GM21526 (cell line): ENCODE results near the gene STK4.

Experiments
- ATAC-seq: cut with Tn5 transposase; IDR thresholded peaks from one replicate; pipeline ENCODE4 v1.9.1; 2021; ENCODE audit warnings: moderate library complexity; ENCODE audit not compliant: unreplicated experiment, low FRiP score

Gene STK4

DNA sequence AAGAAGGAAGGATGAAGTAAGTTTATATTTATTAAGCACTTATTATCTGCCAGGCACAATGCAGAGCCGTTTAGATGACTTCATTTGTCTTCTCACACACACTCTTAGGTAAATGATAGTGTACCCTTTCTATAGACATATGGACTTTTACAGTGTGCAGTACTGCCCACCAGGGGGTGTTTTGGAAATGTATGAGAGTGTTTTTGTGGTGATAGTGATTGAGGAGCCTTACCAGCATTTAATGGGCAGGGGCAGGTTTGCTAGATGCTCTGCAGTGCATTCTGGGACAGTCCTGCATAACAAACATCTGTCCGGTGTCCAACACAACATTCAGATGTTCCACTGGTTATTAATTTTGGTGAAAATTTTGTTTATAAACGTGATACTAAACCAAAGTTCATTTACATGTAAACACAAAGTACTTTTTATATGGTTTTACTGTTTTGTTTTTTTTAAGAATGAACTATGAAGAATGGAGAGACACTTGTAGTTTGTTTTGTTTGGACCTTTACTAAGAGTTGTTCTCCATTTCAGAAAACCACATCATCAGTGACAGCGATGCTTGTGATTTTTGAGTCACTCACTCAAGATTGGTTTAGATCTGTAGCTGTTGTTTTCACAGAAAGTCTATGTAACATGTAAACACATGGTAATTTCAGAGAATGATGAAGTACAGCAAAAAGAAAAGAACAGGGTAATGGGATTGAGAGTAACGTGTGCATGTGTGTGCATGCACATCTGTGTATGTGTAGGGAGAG lies 114.7 kb downstream of the STK4 start:
- no peak for ATAC-seq

DNA sequence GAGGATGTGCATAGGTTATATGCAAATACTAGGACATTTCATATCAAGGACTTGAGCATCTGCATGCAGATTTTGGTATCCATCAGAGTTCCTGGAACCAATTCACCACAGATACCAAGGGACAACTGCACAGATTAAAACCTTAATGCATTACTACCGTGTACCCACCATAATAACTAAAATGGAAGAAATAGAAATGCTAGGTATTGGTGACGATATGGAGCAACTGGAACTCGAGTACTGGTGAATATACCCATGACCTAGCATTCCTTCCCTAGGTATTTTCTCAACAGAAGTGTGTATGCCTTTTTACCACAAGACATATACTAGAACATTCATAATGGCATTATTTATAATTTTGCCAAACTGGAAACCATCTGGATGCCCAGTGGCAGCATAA lies 116.2 kb downstream of the STK4 start:
- no peak for ATAC-seq

DNA sequence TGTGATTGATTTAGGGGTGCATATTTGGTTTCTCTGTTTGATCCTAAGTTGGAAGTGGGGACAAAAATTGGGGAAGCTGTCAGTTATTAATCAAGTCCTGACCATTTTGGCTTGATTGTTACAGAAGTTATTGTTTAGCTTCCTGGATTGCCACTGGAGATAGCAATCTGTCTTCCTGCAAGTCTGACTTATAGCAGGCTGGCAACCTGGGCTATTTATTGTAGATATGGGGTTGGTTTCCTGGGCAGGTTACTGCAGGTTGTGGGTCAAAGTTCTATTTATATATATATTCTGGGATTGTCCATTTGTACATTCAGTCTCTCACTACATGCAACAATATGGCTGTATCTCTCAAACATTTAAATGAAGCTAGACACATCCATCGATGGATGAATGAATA lies 116.8 kb downstream of the STK4 start:
- ATAC-seq, result no peak

DNA sequence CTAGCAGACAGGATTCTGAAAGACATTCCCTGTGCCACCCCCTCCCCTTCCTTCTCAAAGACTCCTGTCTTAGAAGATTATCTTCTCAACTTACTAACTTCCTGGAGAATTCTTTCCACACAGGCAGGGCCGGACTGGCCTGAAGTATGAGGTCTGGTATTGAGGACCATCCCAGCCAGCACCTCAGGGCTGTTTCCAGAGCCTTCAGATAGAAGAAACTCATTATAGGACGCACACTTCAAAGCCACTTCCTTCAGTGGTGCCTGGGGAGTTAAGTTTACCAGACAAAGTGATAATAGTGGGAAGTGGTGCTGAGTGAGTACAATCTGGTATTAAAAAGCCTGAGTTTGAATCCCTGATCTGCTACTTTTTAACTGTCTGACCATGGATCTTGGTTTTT lies 119.0 kb downstream of the STK4 start:
- ATAC-seq, result no peak

DNA sequence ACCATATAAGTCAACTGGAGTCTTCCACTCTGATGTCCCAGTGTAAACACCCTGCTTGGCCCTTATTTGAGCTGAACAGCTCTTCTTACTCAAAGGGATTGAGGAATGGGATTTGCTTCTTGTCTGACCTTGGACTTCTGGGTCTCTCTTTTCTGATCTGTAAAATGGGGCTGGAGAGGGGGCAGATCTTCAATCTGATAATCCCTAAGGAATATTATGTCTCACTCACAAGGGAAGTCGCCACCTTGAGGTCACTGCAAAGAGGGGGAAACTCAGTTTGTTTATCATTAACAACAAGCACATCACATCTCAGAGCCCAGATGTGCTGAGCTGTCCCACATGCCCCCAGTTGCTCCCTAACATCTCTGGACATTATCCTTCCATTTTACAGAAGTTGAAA lies 119.6 kb downstream of the STK4 start:
- no peak for ATAC-seq

DNA sequence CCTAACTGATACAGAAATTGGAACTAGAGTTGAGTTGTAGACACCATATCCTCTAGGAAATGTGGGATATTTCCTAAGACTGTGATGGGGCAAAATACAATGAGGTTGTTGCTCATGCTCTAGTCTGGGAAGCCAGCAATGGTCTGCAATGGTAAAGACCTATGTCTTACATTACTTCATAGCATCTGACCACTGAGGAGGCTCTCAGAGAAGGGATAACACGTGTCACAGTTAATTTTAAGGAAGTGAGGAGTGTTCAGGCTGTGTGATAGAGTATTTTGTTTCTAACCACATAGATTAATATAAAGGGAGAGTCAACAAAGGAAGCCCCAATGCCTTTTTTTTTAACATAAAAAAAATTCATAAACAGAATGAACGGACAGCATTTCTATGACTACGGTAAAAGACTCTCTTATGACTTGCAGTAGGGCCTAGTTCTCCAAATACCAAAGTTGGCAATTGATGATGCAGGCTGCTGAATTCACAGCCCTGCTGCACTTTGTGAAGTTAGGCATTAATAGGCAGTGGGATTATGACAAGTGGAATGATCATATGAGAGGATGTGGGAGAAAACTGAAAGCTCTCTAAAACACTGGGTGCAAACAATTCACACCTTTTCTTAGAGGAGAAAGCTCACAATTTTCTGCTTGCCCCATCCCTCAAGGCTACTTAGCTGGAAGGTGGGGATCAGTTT lies 120.9 kb downstream of the STK4 start:
- no peak for ATAC-seq

DNA sequence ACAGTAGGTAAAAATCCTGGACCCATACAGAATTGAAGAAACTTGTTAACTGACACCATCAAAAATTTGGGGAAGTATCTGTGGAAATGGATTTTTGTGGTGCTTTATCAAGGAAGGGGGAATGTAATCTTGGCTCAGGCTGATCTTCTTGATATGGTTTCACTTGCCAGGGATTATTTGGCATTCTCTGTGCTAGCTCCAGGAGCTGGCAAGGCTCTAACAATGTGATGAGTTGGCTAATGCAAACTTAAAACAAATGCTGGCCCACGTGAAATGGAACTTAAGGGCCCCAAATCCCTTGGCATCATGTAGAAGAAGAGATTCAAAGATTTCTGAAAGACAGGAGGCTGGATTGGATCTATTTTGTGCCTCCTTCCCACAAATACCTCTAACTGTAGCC lies 121.5 kb downstream of the STK4 start:
- no peak for ATAC-seq

DNA sequence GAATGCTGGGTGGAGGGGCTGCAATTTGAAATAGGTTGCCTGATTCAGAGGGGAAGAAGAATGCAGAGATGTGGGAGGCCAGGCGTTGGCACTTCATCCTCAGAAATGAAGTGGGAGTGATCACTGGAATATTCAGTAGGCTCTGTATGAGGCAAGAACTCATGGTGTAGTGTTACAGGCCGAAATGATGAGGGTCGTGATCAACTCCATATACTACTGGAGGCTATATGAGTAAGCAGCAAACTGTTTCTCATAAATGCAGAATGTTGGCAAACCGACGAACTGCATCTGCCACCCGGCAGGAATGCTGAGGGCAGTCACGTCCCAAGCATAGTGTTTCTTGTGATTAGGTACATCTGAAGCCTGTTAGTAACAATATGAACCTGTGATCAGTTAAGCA lies 121.9 kb downstream of the STK4 start:
- ATAC-seq, result no peak

DNA sequence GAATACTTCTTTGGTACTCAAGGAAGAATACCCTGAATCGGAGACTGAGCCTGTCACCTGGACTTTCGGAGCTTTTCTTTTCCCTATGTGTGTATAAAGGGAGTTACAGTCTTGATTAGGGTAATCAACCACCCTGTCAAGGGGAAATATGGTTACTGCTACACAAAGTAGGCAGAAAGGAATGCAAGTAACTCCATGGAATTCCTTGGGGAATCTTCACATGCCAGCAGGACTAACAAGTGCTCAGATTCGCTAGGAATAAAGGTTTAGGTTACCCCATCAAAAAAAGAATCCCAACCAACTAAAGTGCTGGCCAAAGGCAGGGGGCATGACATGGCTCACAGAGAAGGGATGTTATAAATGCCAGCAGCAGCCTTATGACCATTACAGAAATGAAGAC lies 124.2 kb downstream of the STK4 start:
- ATAC-seq, result no peak

DNA sequence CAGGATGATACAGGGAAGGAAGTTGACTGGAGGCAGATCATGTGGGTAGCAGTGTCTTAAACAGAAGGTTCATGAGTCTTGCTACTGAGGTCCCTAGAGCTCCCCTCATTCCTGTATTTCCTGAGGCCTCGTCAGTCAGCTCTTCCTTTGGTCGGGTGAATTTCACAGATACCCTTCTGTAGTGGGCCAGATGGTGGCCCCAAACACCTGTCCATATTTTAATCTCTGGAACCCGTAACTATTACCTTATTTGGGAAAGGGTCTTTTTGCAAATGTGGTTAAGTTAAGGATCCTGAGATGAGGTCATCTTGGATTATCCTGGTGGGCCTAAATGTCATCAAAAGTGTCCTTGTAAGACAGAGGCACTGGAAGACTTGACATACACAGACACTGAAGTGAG lies 125.1 kb downstream of the STK4 start:
- ATAC-seq, result no peak

DNA sequence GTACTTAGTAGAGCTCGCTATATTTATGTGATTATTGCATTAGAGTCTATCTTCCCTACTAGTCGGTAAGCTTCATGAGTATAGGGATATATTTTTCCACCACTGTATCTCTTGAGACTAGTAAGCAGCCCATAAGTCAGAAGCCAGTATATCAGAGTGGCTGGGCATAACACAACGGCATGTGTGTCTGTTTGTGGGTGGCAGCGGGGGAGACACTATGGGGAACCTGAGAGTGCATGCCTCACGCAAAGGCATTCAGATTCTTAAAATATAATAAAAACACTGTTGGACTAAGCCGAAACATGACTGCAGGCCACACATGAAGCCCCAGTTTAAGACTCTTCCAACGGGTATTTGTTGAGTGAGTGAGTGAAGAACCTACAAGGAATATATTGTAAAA lies 126.6 kb downstream of the STK4 start:
- no peak for ATAC-seq

DNA sequence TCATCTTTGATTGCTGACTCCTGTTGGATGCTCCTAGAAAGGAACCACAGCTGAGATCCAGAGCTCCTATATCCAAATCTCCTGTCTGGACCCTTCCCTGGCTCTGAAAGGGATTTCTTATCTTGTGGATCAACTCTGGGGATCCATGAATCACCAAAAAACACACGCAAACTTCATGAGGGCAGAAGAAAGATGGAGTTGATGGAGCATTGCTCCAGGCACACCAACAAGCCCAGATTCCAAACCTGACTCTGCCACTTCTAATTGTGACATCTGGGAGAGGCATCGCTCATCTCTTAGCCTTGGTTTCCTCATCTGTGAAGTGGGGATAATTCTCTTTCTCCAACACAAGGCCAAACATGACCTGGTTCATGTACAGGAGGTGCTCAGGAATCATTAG lies 127.9 kb downstream of the STK4 start:
- ATAC-seq, result no peak

DNA sequence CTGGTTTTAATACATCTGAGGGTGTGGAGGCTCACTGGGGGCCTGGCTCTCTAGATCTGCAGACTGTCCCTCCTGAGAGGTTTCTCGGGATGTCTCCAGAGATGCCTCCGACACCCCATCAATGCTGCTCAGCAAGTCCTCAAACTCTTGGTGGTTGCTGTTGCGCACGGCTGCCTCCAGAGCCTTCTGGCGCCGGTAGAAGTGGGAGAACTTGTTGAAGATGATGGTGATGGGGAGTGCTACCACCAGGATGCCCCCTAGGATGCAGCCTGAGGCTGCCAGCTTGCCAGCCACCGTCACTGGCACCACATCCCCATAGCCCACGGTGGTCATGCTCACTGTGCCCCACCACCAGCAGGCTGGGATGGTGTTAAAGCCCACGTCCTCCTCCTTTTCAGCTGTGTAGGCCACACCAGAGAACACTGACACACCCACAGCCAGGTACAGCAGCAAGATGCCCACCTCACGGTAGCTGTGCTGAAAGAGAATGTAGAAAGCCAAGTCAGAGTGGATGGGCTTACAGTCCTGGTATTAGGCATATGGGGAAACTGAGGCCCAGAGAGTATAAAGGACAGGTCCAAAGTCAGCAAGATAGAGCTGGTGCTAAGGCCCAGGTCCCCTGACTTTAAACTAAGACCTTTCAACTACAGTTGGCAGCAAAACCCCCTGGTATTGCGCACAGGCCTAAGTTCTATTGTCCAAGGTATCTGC lies 128.7 kb downstream of the STK4 start:
- ATAC-seq, result no peak

DNA sequence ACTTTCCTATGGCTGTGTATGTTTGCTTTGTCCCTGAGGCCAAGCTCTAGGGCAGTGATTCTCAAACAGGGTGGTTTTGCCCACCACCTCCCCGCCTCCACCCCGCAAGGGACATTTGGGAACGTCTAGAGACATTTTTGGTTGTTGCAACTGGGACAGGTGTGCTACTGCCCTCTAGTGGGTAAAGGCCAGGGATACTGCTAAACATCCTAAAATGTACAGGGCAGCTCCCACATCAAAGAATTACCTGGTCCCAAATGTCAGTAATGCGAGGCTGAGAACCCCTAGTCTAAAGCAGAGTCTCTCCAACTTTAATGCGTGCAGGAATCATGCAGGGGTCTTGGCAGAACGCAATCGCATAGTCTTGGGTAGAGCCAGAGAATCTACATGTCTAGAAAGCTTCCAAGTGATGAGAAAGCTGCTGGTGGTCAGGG lies 129.5 kb downstream of the STK4 start:
- ATAC-seq, result no peak

DNA sequence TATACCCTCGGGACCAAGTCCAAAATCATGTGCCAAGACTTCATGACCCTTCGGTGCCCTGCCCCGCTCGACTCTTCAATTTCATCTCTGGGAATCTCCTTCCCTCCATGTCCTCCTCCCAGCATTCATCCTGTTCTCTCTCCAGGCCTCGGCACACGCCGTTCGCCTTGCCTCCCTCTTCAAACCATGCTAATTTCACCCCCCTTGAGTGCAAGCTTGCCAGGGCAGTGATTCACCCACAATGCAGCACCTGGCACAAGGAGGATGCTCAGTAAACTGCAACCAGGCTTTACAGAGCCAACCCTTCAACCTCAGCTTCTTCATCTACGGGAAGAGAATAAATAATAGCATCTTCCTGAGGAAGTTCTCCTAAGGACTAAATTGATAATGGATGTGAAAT lies 130.5 kb downstream of the STK4 start:
- ATAC-seq, result no peak

DNA sequence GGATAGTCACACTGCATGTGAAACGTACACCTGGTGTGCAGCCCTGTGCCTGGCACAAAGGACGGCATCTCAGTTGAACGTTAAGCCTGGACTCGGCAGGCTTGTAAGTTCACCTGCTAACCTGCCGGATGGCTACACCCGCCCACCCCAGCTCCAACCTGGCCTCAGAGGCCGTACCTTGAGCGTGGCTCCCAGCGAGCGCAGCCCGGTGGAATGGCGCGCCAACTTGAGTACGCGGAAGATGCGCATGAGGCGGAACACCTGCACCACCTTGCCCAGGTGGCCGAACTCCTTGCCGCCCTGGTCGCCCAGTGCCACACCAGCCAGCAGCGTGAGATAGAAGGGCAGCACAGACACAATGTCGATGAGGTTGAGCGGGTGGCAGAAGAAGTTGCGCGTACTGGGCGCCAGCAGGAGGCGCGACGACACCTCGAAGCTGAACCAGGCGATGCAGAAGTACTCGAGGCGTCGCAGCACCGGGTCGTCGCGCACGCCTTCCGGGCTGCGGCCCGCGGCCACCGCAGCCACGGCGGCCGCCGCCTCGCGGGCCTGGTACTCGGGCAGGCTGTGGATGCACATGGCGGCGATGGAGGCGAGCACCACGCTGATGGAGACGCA lies 131.3 kb downstream of the STK4 start:
- ATAC-seq, result no peak

DNA sequence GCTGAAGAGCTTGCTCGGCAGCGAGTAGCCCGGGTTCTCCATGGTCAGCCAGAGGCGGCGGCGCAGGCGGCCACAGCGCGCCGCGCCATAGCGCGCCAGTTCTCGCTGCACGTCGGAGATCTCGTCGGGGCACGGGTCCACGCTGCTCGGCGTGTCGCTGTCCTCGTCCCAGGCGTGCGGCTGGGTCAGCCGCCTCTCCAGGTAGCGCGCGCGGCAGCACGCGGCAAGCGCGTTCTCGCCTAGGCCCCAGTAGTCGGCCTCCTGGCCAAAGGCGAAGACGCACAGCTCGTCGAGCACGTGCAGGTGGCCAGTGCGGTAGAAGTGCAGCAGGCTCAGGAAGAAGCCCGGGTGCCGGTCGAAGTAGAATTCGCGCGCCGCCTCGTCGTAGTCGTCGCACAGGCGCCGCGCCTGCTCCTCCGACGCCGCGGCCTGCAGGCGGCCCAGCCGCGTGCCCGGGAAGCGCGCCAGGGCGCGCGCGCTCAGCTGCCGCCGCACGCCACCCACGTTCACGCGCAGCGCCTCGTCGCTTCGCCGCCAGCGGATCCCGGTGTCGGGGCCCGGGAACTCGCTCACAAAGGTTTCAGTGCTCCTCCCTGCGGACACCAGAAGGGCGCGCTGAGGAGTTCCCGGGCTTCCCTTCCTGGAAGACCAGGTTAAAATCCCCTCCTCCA lies 131.9 kb downstream of the STK4 start:
- no peak for ATAC-seq

DNA sequence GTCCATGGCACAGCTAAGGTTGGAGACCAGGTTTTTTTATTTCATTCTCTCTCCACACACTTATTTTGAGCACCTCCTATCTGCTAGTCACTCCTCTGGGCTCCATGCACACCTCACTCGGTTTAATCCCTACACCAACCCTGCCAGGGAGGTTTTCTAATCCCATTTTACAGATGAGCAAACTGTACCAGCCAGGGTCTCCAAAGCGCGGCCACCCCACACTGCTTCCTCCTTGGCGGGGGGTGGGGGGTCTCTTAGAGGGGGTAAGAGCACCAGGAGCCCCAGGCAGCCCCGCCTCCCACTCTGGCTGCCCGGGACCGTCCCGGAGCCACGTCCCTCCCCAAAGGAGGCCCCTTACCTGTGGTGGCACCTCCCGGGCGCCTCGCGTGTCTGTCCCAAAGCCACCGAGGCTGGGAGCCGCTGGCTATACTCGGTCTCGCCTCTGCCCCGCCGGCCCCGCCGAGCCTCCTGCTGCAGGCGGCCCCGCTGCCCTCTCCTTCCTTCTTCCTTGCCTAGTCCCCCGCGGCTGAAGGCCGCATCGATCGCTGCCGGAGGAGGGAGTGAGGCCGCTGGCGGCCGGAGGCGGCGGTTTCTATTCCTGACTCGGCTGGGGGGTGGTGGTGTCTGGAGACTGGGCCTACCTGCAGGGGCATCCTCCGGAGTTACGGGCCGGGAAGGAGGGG lies 134.4 kb downstream of the STK4 start, which contains the start of gene KCNS1:
Gene KCNS1, minus strand, starts transcription at position 565 of the 683 bp plus-strand sequence. CDS start 1,891 bp downstream, outside the sequence.
- ATAC-seq, result no peak

DNA sequence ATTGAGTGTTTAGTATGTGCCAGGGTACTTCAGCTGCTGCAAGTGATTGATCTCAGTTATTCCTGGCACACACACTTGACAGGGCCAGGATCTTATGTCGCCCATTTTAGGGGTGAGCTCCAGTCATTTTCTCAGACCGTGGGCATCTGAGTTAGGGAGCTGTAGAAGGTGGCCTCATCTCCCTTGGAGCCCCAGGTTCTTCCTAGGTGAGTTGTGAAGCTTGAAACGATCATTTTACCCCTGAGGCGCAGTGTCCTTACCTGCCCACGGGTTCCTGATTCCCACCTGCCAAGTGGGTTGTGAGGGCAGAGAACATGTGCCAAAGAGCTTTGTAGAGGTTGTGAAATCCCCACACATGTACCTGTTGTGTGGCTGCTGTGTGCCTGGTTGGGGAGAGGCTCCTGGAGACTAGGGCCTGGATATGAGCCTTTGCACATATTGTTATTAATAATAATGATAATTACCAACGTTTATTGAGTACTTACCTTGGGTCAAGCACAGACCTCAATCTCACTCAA lies 135.1 kb downstream of the STK4 start:
- no peak for ATAC-seq

DNA sequence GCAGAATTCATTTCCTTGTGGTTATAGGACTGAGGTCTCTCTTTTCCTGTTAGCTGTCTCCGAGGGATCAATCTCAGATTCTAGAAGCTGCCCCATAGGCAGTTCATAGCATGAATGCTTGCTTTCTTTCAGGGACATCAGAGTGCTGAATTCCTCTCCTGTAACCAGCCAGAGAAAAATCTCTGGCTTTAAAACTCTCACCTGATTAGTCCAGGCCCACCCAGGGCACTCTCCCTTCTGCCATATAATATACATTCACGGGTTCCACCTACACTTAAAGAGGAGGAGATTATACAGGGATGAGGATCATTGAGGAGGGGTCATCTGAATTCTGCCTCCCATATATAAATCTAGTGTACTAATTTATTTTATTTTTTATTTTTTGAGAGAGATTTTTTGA lies 136.8 kb downstream of the STK4 start:
- no peak for ATAC-seq
